Panc1 (cell line): ENCODE measurements around the gene PRLR.

ENCODE experiments used
- CTCF ChIP-seq: fragments of 450-650 bp; IDR thresholded peaks from 2 replicates; pipeline ENCODE4 v1.5.1; 2017; ENCODE audit warnings: mild to moderate bottlenecking
- POLR2AphosphoS5 ChIP-seq: IDR thresholded peaks from 2 replicates; pipeline ENCODE4 v1.6.1; 2012; ENCODE audit warnings: mild to moderate bottlenecking, low read depth, low read length, moderate library complexity
- TCF7L2 ChIP-seq: IDR thresholded peaks from 2 replicates; pipeline ENCODE4 v1.6.1; 2011; ENCODE audit warnings: mild to moderate bottlenecking, low read depth, low read length, inconsistent platforms

- TF ChIP-seq CTCF (no peak), TCF7L2 (no peak), POLR2AphosphoS5 (no peak)
Observed at GRCh38 chr5:35069188-35069587, 161.1 kb downstream of the PRLR start.
